ENCODE measurements around the gene SETD4. TPM values are rescaled to one million over a fixed set of nuclear protein-coding genes. Genes with fewer than 3 reads are reported as not detected.
A peak's percentile ranks its signal among the peaks of the same experiment; 100 is the strongest.

The SETD4 gene
- total and polyA plus RNA-seq, 2 of the 13 experiments (the other 11 are each of a cell fraction or from before 2014, with no cell fraction given): 7.1 to 14.4 TPM

DNA sequence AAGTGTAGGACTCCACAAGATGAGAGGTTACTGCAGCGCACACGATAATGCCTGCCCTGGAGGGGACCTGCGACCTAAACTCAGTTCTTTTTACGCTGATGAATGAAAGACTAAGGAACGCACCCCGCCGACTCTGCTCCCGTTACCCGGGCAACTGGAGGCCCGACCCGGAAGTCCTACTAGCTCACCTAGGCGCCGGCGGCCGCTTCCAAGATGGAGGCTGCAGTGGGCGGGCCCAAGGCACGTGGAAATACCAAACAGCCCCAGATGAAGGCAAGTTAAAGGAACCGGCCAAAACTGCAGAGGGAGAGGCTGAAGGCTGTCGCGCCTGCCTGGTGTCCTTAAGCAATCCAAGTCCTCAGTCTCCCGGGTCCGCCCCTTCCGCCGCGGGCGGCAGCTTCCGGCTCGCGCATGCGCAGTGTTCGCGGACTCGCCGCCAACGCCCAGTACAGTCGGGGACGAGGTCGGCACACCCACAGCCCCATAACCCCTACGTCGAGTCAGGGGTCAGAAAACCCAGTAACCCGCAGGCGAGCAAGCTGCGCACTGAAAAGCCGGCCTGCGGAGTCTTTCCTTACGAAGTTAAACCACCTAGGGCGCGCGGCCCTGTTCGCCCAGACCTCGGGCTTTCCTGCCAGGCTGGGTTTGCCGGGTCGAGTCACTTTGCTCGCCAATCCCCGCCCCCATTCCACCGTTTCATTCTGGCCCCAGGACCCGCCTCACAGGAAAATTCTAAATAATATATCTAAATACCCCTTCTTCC lies at the start of gene SETD4 (continued):
- TF ChIP-seq, protein P1, sequence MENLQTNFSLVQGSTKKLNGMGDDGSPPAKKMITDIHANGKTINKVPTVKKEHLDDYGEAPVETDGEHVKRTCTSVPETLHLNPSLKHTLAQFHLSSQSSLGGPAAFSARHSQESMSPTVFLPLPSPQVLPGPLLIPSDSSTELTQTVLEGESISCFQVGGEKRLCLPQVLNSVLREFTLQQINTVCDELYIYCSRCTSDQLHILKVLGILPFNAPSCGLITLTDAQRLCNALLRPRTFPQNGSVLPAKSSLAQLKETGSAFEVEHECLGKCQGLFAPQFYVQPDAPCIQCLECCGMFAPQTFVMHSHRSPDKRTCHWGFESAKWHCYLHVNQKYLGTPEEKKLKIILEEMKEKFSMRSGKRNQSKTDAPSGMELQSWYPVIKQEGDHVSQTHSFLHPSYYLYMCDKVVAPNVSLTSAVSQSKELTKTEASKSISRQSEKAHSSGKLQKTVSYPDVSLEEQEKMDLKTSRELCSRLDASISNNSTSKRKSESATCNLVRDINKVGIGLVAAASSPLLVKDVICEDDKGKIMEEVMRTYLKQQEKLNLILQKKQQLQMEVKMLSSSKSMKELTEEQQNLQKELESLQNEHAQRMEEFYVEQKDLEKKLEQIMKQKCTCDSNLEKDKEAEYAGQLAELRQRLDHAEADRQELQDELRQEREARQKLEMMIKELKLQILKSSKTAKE (CRISPR knock-in tag; IDR thresholded peaks at IDR 0.05; ENCODE audit: borderline replicate concordance): no peak
- TF ChIP-seq, protein P2, sequence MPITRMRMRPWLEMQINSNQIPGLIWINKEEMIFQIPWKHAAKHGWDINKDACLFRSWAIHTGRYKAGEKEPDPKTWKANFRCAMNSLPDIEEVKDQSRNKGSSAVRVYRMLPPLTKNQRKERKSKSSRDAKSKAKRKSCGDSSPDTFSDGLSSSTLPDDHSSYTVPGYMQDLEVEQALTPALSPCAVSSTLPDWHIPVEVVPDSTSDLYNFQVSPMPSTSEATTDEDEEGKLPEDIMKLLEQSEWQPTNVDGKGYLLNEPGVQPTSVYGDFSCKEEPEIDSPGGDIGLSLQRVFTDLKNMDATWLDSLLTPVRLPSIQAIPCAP (CRISPR knock-in tag; IDR thresholded peaks at IDR 0.05; ENCODE audit: low read depth): no peak
- no peak for TF ChIP-seq RFX5 (IDR thresholded peaks at IDR 0.05; ENCODE audit: low read depth, low read length)
- TF ChIP-seq ARNT2 (CRISPR knock-in tag; IDR thresholded peaks at IDR 0.05; ENCODE audit: low read depth): peak; percentile 74
- peak; percentile 14; the same call in 1 of the 2 replicates for TF ChIP-seq BCL6 (CRISPR knock-in tag; IDR thresholded peaks at IDR 0.05)
- peak; percentile 85 for TF ChIP-seq TAF1 (CRISPR knock-in tag; IDR thresholded peaks at IDR 0.05)
- peak; percentile 13; the same call in 1 of the 2 replicates for TF ChIP-seq CBX5 (CRISPR knock-in tag; IDR thresholded peaks at IDR 0.05; ENCODE audit: borderline replicate concordance)
- TF ChIP-seq POLR2AphosphoS2 (IDR thresholded peaks at IDR 0.05; ENCODE audit: low read depth, low read length): no peak
- no peak; the same call in 1 of the 2 replicates for TF ChIP-seq SP5 (CRISPR knock-in tag; IDR thresholded peaks at IDR 0.05; ENCODE audit: borderline replicate concordance, low read depth)
- no peak; the same call in 1 of the 2 replicates for TF ChIP-seq TBX2 (CRISPR knock-in tag; IDR thresholded peaks at IDR 0.05; ENCODE audit: borderline replicate concordance)
- TF ChIP-seq CC2D1A (CRISPR knock-in tag; IDR thresholded peaks at IDR 0.05): no peak
- no peak for TF ChIP-seq RBAK (CRISPR knock-in tag; IDR thresholded peaks at IDR 0.05)
- no peak for TF ChIP-seq ZMYM2 (CRISPR knock-in tag; IDR thresholded peaks at IDR 0.05)
- no peak for TF ChIP-seq ZNF224 (CRISPR knock-in tag; IDR thresholded peaks at IDR 0.05)
- TF ChIP-seq, protein P3, sequence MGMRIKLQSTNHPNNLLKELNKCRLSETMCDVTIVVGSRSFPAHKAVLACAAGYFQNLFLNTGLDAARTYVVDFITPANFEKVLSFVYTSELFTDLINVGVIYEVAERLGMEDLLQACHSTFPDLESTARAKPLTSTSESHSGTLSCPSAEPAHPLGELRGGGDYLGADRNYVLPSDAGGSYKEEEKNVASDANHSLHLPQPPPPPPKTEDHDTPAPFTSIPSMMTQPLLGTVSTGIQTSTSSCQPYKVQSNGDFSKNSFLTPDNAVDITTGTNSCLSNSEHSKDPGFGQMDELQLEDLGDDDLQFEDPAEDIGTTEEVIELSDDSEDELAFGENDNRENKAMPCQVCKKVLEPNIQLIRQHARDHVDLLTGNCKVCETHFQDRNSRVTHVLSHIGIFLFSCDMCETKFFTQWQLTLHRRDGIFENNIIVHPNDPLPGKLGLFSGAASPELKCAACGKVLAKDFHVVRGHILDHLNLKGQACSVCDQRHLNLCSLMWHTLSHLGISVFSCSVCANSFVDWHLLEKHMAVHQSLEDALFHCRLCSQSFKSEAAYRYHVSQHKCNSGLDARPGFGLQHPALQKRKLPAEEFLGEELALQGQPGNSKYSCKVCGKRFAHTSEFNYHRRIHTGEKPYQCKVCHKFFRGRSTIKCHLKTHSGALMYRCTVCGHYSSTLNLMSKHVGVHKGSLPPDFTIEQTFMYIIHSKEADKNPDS (CRISPR knock-in tag; IDR thresholded peaks at IDR 0.05): no peak
- TF ChIP-seq ZNF326 (CRISPR knock-in tag; IDR thresholded peaks at IDR 0.05; ENCODE audit: borderline replicate concordance): no peak
- TF ChIP-seq SKI (IDR thresholded peaks at IDR 0.05; ENCODE audit: partially characterized antibody): no peak
- TF ChIP-seq, protein P4, sequence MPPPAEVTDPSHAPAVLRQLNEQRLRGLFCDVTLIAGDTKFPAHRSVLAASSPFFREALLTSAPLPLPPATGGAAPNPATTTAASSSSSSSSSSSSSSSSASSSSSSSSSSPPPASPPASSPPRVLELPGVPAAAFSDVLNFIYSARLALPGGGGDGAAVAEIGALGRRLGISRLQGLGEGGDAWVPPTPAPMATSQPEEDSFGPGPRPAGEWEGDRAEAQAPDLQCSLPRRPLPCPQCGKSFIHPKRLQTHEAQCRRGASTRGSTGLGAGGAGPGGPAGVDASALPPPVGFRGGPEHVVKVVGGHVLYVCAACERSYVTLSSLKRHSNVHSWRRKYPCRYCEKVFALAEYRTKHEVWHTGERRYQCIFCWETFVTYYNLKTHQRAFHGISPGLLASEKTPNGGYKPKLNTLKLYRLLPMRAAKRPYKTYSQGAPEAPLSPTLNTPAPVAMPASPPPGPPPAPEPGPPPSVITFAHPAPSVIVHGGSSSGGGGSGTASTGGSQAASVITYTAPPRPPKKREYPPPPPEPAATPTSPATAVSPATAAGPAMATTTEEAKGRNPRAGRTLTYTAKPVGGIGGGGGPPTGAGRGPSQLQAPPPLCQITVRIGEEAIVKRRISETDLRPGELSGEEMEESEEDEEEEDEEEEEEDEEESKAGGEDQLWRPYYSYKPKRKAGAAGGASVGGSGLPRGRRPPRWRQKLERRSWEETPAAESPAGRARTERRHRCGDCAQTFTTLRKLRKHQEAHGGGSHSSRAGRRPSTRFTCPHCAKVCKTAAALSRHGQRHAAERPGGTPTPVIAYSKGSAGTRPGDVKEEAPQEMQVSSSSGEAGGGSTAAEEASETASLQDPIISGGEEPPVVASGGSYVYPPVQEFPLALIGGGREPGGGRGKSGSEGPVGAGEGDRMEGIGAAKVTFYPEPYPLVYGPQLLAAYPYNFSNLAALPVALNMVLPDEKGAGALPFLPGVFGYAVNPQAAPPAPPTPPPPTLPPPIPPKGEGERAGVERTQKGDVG (CRISPR knock-in tag; IDR thresholded peaks at IDR 0.05; ENCODE audit: borderline replicate concordance): peak; percentile 15; the same call in 1 of the 2 replicates
- TF ChIP-seq IKZF4 (CRISPR knock-in tag; IDR thresholded peaks at IDR 0.05; ENCODE audit: borderline replicate concordance, low read depth, not compliant biosample characterization): no peak
- TF ChIP-seq KLF11 (CRISPR knock-in tag; IDR thresholded peaks at IDR 0.05): no peak

All from HepG2 (cell line).